HepG2 (cell line): Measurements from ENCODE around the gene SECTM1. TPM values are rescaled to one million over a fixed set of nuclear protein-coding genes. Genes with fewer than 3 reads are reported as not detected.

ENCODE experiments used
- CENPBD1 ChIP-seq: sonication (generic); formaldehyde crosslinking; IDR thresholded peaks from 2 replicates; pipeline ENCODE4 v1.8.0; 2022; ENCODE audit warnings: missing genetic modification reagents, low read depth, mild to moderate bottlenecking, borderline replicate concordance
- EZH2 ChIP-seq: conservative IDR thresholded peaks from 2 replicates; pipeline ENCODE4 v1.6.1; 2012; ENCODE audit warnings: mild to moderate bottlenecking, low read depth, low read length, moderate library complexity
- FOXP1 ChIP-seq, 2 experiments: fragments of 450-650 bp in 1 of 2; IDR thresholded peaks; 2 replicates each; pipeline ENCODE4 v1.6.1; 2017 to 2018; ENCODE audit warnings: antibody characterized with exemption in 1 of 2
- GPN1 ChIP-seq: sonication (generic); formaldehyde crosslinking; IDR thresholded peaks from 2 replicates; pipeline ENCODE4 v1.5.1; 2020; ENCODE audit warnings: missing genetic modification reagents, borderline replicate concordance
- KDM6A ChIP-seq: IDR thresholded peaks from 2 replicates; pipeline ENCODE4 v1.6.1; 2016; ENCODE audit warnings: low read depth
- KMT2B ChIP-seq: IDR thresholded peaks from 2 replicates; pipeline ENCODE4 v1.6.1; 2016; ENCODE audit warnings: missing genetic modification reagents, missing compliant biosample characterization
- REPIN1 ChIP-seq: sonication (generic); formaldehyde crosslinking; IDR thresholded peaks from 2 replicates; pipeline ENCODE4 v1.8.0; 2022; ENCODE audit warnings: missing genetic modification reagents, low read depth, mild to moderate bottlenecking, borderline replicate concordance
- RFX1 ChIP-seq: fragments of 450-650 bp; IDR thresholded peaks from 2 replicates; pipeline ENCODE4 v1.6.1; 2017
- SP140L ChIP-seq: sonication (generic); formaldehyde crosslinking; IDR thresholded peaks from 2 replicates; pipeline ENCODE4 v1.4.0; 2020; ENCODE audit warnings: missing genetic modification reagents, borderline replicate concordance
- SSRP1 ChIP-seq: IDR thresholded peaks from 2 replicates; pipeline ENCODE4 v1.6.1; 2016; ENCODE audit warnings: control low read depth
- ZBTB7B ChIP-seq: sonication (generic); formaldehyde crosslinking; IDR thresholded peaks from 2 replicates; pipeline ENCODE4 v1.4.0; 2020; ENCODE audit warnings: missing genetic modification reagents
- ZFYVE20 ChIP-seq: sonication (generic); formaldehyde crosslinking; IDR thresholded peaks from 2 replicates; pipeline ENCODE4 v1.8.0; 2023; ENCODE audit warnings: low read depth, mild to moderate bottlenecking, moderate library complexity, missing genetic modification reagents, borderline replicate concordance
- ZNF609 ChIP-seq: sonication (generic); formaldehyde crosslinking; IDR thresholded peaks from 2 replicates; pipeline ENCODE4 v1.4.0; 2020; ENCODE audit warnings: mild to moderate bottlenecking, missing genetic modification reagents, borderline replicate concordance
- ZNF619 ChIP-seq: sonication (generic); formaldehyde crosslinking; IDR thresholded peaks from 2 replicates; pipeline ENCODE4 v1.4.0; 2020; ENCODE audit warnings: mild to moderate bottlenecking, missing genetic modification reagents
- polyA plus RNA-seq, 8 experiments: library from polyadenylated mRNA; depleted of rRNA in 3 of 8; stranded (reverse) in 7 of 8; unstranded in 1 of 8; fragments of >200 nt; fragmentation: Illumina TruSeq in 4 of 8; extraction: Trizol in 4 of 8; gene quantifications; 2 replicates each; pipeline versions ENCODE4 v1.2.1 to v1.2.3, GENCODE V29; 2011 to 2016; ENCODE audit warnings: low read depth in 4 of 8, missing spikeins in 1 of 8, mixed read lengths in 1 of 8; ENCODE audit not compliant: insufficient read depth in 1 of 8
- total RNA-seq, 5 experiments: library from RNA; depleted of rRNA; stranded (reverse); fragments of >200 nt; fragmentation: Illumina TruSeq; extraction: Trizol; gene quantifications; 2 replicates each; pipeline ENCODE4 v1.2.3, GENCODE V29; 2016; ENCODE audit warnings: low read depth in 1 of 5
- TF ChIP-seq, protein P1 (sequence below): sonication (generic); formaldehyde crosslinking; conservative IDR thresholded peaks from 2 replicates; pipeline ENCODE4 v1.4.0; 2020; ENCODE audit warnings: missing genetic modification reagents
- TF ChIP-seq, protein P2 (sequence below): fragments of 450-650 bp; IDR thresholded peaks from 2 replicates; pipeline ENCODE4 v1.6.1; 2017
- TF ChIP-seq, protein P3 (sequence below): sonication (generic); formaldehyde crosslinking; IDR thresholded peaks from 2 replicates; pipeline ENCODE4 v1.4.0; 2020; ENCODE audit warnings: missing genetic modification reagents, borderline replicate concordance

The SECTM1 gene
- total and polyA plus RNA-seq, 2 of the 13 experiments (the other 11 are each of a cell fraction or from before 2014, with no cell fraction given) = 3.5 to 5.3 TPM

DNA sequence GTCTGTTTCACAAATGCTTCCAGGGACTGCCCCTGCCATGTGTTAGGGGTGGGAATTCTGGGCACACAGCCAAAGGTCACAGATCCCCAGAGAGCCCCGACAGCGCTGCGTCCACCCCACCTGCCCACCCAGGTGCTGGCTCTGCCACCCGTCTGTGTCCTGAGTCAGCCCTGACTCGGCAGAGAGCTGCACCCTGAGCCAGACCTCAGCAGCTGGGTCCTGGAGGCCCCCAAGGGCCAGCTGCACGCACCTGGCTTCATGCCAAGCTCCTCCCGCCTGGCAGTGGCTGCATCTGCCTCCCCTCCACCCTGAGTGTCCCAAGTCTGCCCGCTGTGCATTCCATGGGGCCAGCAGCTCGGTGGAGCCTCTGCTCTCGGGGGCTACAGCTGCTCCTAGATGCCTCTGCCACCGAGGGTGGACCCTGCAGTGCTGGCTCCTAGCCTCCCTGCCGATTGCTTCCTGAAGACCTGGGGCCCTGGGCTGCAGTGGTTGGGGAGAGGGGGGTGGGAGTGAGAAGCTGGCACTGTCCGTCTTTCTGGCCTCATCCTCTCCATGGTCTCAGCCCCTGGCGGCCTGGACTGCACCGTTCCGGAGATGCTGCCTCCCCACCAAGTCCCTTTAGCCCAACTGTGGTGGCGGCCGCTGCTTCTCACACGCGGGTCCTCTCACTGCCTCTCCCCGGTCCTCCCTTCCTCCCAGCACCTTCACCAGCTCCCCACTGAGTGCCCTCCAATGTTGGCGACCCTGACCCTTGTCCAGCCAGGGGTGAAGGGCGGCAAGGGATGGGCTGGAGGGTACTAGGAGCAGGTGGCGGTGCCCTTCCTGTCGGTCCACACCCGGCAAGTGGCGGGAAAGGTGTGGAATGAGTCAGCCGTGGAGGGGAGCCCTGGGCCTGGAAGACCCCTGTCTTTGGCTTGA is 3.0 kb downstream of the SECTM1 start (continued):
- TF ChIP-seq, protein P1, sequence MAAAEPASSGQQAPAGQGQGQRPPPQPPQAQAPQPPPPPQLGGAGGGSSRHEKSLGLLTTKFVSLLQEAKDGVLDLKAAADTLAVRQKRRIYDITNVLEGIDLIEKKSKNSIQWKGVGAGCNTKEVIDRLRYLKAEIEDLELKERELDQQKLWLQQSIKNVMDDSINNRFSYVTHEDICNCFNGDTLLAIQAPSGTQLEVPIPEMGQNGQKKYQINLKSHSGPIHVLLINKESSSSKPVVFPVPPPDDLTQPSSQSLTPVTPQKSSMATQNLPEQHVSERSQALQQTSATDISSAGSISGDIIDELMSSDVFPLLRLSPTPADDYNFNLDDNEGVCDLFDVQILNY (CRISPR knock-in tag) = no peak
- TF ChIP-seq KDM6A (CRISPR knock-in tag) (peak; percentile 44; the same call in 1 of the 2 replicates), ZBTB7B (CRISPR knock-in tag) (peak; percentile 93), KMT2B (CRISPR knock-in tag) (0 out of 2 replicates have a peak, but pooled peaks have one; percentile 36), ZFYVE20 (CRISPR knock-in tag) (no peak), GPN1 (CRISPR knock-in tag) (no peak), FOXP1 (IDR thresholded peaks at IDR 0.05) (no peak), FOXP1 (CRISPR knock-in tag; IDR thresholded peaks at IDR 0.05) (no peak; the same call in 1 of the 2 replicates), SP140L (no peak), SSRP1 (CRISPR knock-in tag) (no peak; the same call in 1 of the 2 replicates), RFX1 (no peak), ZNF609 (CRISPR knock-in tag) (peak; percentile 78), ZNF619 (CRISPR knock-in tag) (peak; percentile 91), EZH2 (no peak), CENPBD1 (CRISPR knock-in tag) (no peak), REPIN1 (CRISPR knock-in tag) (peak; percentile 81)
- TF ChIP-seq, protein P2, sequence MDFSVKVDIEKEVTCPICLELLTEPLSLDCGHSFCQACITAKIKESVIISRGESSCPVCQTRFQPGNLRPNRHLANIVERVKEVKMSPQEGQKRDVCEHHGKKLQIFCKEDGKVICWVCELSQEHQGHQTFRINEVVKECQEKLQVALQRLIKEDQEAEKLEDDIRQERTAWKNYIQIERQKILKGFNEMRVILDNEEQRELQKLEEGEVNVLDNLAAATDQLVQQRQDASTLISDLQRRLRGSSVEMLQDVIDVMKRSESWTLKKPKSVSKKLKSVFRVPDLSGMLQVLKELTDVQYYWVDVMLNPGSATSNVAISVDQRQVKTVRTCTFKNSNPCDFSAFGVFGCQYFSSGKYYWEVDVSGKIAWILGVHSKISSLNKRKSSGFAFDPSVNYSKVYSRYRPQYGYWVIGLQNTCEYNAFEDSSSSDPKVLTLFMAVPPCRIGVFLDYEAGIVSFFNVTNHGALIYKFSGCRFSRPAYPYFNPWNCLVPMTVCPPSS = no peak
- TF ChIP-seq, protein P3, sequence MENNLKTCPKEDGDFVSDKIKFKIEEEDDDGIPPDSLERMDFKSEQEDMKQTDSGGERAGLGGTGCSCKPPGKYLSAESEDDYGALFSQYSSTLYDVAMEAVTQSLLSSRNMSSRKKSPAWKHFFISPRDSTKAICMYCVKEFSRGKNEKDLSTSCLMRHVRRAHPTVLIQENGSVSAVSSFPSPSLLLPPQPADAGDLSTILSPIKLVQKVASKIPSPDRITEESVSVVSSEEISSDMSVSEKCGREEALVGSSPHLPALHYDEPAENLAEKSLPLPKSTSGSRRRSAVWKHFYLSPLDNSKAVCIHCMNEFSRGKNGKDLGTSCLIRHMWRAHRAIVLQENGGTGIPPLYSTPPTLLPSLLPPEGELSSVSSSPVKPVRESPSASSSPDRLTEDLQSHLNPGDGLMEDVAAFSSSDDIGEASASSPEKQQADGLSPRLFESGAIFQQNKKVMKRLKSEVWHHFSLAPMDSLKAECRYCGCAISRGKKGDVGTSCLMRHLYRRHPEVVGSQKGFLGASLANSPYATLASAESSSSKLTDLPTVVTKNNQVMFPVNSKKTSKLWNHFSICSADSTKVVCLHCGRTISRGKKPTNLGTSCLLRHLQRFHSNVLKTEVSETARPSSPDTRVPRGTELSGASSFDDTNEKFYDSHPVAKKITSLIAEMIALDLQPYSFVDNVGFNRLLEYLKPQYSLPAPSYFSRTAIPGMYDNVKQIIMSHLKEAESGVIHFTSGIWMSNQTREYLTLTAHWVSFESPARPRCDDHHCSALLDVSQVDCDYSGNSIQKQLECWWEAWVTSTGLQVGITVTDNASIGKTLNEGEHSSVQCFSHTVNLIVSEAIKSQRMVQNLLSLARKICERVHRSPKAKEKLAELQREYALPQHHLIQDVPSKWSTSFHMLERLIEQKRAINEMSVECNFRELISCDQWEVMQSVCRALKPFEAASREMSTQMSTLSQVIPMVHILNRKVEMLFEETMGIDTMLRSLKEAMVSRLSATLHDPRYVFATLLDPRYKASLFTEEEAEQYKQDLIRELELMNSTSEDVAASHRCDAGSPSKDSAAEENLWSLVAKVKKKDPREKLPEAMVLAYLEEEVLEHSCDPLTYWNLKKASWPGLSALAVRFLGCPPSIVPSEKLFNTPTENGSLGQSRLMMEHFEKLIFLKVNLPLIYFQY (CRISPR knock-in tag) = peak; percentile 61; the same call in 1 of the 2 replicates
